MM.1S (cell line): ENCODE measurements around the gene TBX4.

Experiments
- CTCF ChIP-seq: fragments of 300-600 bp; sonication (generic); IDR thresholded peaks from 2 replicates; pipeline ENCODE4 v1.5.1; 2016; ENCODE audit warnings: antibody characterized with exemption, low read length, mixed read lengths
- EZH2 ChIP-seq: fragments of 300-600 bp; sonication (generic); optimal IDR thresholded peaks from 2 replicates; pipeline ENCODE3; 2017; ENCODE audit warnings: low read depth, mild to moderate bottlenecking, antibody characterized with exemption, low read length, mixed read lengths
- EZH2phosphoT487 ChIP-seq: fragments of 300-600 bp; sonication (generic); IDR thresholded peaks from 2 replicates; pipeline ENCODE4 v1.6.1; 2018; ENCODE audit warnings: antibody characterized with exemption, low read length

DNA sequence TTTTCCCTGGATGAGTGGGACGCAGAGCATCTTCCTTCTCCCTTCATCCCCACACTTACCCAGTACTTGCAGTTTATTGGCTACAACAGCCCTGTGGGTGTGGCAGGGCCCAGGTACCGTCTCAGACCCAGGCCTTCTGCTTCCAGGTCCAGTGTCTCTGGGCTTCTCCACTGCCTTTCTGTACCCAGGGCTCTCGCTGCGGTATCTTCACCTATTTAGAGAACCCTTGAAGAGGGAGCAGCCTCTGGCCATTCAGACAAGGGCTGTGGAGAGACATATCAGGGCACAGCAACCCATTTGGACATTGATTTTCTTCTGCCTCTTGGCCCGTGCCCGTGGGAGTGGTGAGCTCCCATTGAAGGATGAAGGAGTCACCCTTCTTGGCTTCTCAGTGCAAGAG lies 17.3 kb downstream of the TBX4 start:
- TF ChIP-seq EZH2 (no peak), CTCF (no peak), EZH2phosphoT487 (no peak)
